ENCODE measurements around the gene WNT1.

Gene WNT1

DNA sequence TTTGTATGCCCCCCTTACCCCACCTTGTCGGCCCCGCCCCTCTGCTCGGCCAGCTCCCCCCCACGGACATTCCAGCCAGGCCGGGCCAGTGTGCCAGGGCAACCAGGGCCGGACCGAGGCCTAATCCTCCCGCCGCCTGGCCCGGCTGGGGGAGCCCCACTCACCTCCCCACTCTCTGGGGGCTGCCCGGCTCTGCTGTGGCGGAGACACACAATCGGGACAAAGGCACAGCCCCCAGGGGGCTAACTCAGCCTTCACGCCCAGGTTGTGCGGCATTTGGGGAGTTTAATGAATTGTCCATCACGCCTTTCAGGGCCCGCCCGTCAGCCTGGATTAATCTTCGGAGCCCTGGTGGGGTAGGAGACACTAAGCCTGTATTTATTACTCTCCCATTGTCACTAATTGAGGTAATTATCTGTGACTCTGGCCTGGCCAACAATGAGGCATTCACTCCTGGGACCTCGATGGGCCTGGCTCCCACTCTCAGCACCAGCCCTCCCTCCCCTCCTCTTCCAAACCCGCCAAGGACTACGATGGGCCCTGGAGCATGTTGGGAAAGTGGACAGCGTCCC lies 8.7 kb downstream of the WNT1 start:
- no peak for DNase-seq (ENCODE audit: low read depth, low spot score)
- TF ChIP-seq, protein P1, sequence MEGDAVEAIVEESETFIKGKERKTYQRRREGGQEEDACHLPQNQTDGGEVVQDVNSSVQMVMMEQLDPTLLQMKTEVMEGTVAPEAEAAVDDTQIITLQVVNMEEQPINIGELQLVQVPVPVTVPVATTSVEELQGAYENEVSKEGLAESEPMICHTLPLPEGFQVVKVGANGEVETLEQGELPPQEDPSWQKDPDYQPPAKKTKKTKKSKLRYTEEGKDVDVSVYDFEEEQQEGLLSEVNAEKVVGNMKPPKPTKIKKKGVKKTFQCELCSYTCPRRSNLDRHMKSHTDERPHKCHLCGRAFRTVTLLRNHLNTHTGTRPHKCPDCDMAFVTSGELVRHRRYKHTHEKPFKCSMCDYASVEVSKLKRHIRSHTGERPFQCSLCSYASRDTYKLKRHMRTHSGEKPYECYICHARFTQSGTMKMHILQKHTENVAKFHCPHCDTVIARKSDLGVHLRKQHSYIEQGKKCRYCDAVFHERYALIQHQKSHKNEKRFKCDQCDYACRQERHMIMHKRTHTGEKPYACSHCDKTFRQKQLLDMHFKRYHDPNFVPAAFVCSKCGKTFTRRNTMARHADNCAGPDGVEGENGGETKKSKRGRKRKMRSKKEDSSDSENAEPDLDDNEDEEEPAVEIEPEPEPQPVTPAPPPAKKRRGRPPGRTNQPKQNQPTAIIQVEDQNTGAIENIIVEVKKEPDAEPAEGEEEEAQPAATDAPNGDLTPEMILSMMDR (IDR thresholded peaks at IDR 0.05; ENCODE audit: insufficient read depth, low read length, missing control alignments), result no peak
- ChIA-PET POLR2A (no interaction called here), CTCF (interaction anchor here (1.0 to 40.7 kb wide), 10 partner anchors 6 to 134 kb away, joined by 3 to 1340 read pairs (median 14); partner anchors contain the start of genes ARF3, DDN, DDX23 and FKBP11)
- no peak overlapping the region for H3K4me3 ChIP-seq (ENCODE audit: low read depth, low read length)

DNA sequence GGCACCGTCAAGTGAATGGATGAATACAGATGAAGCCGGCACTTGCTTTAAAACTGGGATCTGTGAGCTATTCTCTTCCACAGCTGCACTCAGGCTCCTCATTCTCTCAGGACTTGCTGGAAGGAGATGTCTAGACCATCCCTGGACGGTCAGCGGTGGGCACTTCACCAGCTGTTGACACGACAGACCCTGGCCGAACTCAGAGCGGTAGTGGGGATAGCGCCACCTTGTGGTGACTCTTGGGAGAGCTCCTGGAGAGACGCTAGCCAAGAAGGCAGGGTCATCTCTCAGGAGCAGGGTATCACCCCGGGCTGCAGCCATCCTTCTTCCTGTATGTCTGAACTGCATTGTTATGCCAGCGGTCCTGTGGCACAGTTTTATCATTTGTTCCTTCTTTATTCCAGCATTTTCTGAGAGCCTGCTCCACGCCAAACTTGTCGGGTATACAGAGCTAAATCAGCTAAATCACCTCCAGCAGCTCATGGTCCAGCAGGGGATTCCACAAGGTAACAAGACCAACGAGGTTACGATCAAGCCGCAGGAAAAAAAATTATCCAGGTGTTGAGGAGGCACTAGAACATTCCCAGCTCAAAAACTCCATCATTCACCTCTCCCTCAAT lies 10.0 kb downstream of the WNT1 start:
- POLR2A ChIA-PET, result interaction anchor here (1.4 kb wide), 1 partner anchor 21 kb away, joined by 3 read pairs; no protein-coding TSS in a partner anchor
- CTCF ChIA-PET, result interaction anchor here (0.7 to 40.7 kb wide), 29 partner anchors 5 to 191 kb away, joined by 3 to 1340 read pairs (median 6); partner anchors contain the start of genes ARF3, DDN, DDX23 and DHH
- no peak overlapping the region for H3K4me3 ChIP-seq (ENCODE audit: low read depth, low read length)
- DNase-seq (ENCODE audit: low read depth, low spot score), result no peak
- TF ChIP-seq, protein P1 (IDR thresholded peaks at IDR 0.05; ENCODE audit: insufficient read depth, low read length, missing control alignments), result peak; percentile 85

DNA sequence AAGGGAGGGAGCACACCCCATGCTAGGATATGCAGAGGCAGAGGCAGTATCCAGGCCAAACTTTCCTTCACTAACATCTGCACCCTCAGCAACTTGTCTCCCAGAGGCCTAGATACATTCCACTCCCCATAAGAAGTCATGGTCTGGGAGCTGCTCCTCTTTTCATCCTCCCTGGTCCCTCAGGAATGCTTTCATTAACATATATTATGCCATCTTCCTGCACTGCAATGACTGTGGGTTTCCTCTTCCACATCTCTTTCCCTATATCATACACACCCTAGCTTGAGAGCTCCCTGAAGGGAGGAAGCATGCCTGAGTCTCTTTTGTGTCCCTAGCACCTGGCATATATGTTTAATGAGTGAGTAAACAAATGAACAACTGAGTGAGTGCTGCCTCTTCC lies 12.4 kb downstream of the WNT1 start:
- POLR2A ChIA-PET, result no interaction called here
- no peak for DNase-seq (ENCODE audit: low read depth, low spot score)

DNA sequence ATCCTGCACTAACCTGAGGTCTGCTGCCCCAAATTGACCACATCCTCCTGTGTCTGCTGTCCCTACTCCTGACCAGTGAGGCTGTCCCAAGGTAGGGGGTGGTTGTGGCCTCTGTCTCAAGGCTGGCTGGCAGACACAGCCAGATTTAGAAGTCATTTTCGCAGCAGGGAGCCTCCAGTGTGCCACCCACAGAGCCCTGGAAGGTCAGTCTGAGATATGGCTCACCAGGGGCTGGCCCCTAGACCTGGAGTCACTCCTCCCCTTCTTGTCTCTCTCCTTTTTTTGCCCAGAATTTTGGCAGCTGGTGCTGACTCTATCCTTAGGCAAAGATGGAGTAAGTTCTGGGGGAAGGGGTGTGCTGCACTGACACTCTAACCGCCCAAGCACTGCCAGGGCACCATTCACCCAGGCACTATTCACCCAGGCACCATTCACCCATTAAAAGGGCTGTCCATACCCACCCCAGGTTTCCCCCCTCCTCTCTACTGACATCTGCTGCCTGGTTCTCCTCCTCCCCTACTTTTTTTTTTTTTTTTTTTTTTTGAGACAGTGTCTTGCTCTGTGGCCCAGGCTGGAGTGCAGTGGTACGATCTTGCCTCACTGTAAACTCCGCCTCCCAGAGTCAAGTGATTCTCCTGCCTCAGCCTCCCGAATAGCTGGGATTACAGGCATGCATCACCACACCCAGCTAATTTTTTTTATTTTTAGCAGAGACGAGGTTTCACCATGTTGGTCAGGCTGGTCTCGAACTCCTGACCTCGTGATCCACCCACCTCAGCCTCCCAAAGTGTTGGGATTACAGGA lies 13.3 kb downstream of the WNT1 start:
- ChIA-PET CTCF (interaction anchor here (1.1 to 40.7 kb wide), 6 partner anchors 2 to 57 kb away, joined by 3 to 1340 read pairs (median 154); partner anchors contain the start of genes ARF3, DDN, PRKAG1 and WNT1), POLR2A (no interaction called here)
- TF ChIP-seq, protein P1 (IDR thresholded peaks at IDR 0.05; ENCODE audit: insufficient read depth, low read length, missing control alignments), result no peak

More for the DNA sequence above, 12.4 kb downstream of the WNT1 start:
- CTCF ChIA-PET, result interaction anchor here (1.1 to 40.7 kb wide), 4 partner anchors 3 to 56 kb away, joined by 3 to 1340 read pairs (median 672); partner anchors contain the start of genes ARF3, DDN, PRKAG1 and WNT1
- H3K4me3 ChIP-seq (ENCODE audit: low read depth, low read length), result no peak overlapping the region
- TF ChIP-seq, protein P1 (IDR thresholded peaks at IDR 0.05; ENCODE audit: insufficient read depth, low read length, missing control alignments), result no peak

DNA sequence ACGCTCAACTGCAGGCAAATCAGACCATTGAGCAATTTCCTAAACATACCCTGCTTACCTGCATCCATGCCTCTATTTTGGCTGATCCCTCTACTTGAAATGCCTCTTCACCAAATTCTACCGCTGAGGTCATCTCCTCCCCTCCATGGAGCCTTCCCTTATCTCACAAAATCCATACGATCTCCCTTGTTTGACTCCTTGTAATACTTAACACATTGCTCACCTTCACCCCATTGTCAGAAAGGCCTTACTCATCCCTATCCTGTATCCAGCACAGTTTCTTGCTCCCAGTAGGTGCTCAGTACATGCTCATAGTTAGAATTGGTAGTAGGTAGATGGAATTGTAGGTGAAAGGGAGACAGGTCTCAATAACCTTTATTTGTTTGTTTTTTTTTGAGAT lies 15.7 kb downstream of the WNT1 start:
- POLR2A ChIA-PET, result interaction anchor here (0.9 kb wide), 1 partner anchor 128 kb away, joined by 3 read pairs; no protein-coding TSS in a partner anchor
- TF ChIP-seq, protein P1 (IDR thresholded peaks at IDR 0.05; ENCODE audit: insufficient read depth, low read length, missing control alignments), result no peak
- CTCF ChIA-PET, result interaction anchor here (0.7 to 35.8 kb wide), 8 partner anchors 8 to 141 kb away, joined by 3 to 1340 read pairs (median 10); partner anchors contain the start of genes ARF3, DDX23, PRKAG1 and WNT1
- no peak overlapping the region for H3K4me3 ChIP-seq (ENCODE audit: low read depth, low read length)
- no peak for DNase-seq (ENCODE audit: low read depth, low spot score)

More for the DNA sequence above, 13.3 kb downstream of the WNT1 start:
- no peak for DNase-seq (ENCODE audit: low read depth, low spot score)
- no peak overlapping the region for H3K4me3 ChIP-seq (ENCODE audit: low read depth, low read length)

Measured in AG04449 (cell line).